IPS-20b (cell line): Measurements from ENCODE around the gene FCRL5.

Source experiments
- H3K27ac ChIP-seq: one replicate; pipeline ENCODE4 v1.5.1; 2013; ENCODE audit warnings: low read length
- H3K27me3 ChIP-seq: 2 replicates; pipeline ENCODE4 v1.6.1; 2013; ENCODE audit warnings: mild to moderate bottlenecking, low read length, inconsistent platforms; ENCODE audit not compliant: insufficient read depth
- H3K36me3 ChIP-seq: 2 replicates; pipeline ENCODE4 v1.6.1; 2013; ENCODE audit warnings: low read depth, mild to moderate bottlenecking, inconsistent platforms, low read length, moderate library complexity; ENCODE audit not compliant: insufficient read depth
- H3K4me1 ChIP-seq: 2 replicates; pipeline ENCODE4 v1.6.1; 2013; ENCODE audit warnings: mild to moderate bottlenecking, control low read depth, inconsistent platforms, low read length, moderate library complexity; ENCODE audit not compliant: insufficient read depth
- H3K4me3 ChIP-seq: 2 replicates; pipeline ENCODE4 v1.5.1; 2013; ENCODE audit warnings: mild to moderate bottlenecking, low read length, inconsistent platforms
- H3K9ac ChIP-seq: 2 replicates; pipeline ENCODE4 v1.6.1; 2013; ENCODE audit warnings: low read depth, mild to moderate bottlenecking, inconsistent platforms, low read length, moderate library complexity
- H3K9me3 ChIP-seq: 2 replicates; pipeline ENCODE4 v1.6.1; 2013; ENCODE audit warnings: mild to moderate bottlenecking, low read depth, low read length, inconsistent platforms; ENCODE audit not compliant: insufficient read depth

The FCRL5 gene

GRCh38 chr1:157521056-157521455 is 31.3 kb downstream of the FCRL5 start:
- Histone ChIP-seq H3K9ac (no peak overlapping the region), H3K27me3 (no peaks in the 10 kb centered on the region), H3K9me3 (no peaks in the 10 kb centered on the region)

DNA sequence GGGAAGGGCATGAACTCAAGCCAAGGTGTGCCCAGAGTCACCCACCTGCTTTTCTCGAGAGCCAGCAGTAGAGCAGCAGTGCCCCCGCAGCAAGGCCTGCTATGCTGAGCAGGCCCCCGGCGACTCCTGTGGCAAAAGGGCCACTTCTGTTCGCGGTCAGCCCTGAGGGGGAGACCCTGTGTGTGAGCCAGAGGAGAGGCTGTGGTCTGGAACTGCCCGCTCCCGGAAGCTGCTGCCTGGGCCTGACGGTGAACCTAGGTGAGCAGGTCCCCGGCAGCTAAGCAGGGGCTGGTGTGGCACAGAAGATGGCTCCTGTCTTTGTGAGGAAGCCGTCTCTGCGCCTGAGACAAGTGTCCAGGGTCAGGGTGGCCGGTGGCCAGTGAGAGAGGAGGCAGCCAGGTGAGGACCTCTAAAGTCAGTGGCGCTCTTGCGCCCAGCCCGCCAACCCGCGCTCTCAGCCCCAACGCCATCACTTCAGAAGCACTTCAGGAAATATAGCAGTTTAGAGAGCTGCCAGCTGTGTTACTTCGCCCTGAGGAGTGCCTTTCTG is 31.9 kb downstream of the FCRL5 start:
- Histone ChIP-seq H3K27ac (no peak overlapping the region), H3K9me3 (no peaks in the 10 kb centered on the region), H3K4me1 (no peaks in the 10 kb centered on the region), H3K4me3 (no peak overlapping the region), H3K27me3 (no peaks in the 10 kb centered on the region), H3K36me3 (no peaks in the 10 kb centered on the region), H3K9ac (no peak overlapping the region)

More at GRCh38 chr1:157521056-157521455, 31.3 kb downstream of the FCRL5 start:
- Histone ChIP-seq H3K4me3 (no peak overlapping the region), H3K36me3 (no peaks in the 10 kb centered on the region), H3K4me1 (no peaks in the 10 kb centered on the region), H3K27ac (no peak overlapping the region)

DNA sequence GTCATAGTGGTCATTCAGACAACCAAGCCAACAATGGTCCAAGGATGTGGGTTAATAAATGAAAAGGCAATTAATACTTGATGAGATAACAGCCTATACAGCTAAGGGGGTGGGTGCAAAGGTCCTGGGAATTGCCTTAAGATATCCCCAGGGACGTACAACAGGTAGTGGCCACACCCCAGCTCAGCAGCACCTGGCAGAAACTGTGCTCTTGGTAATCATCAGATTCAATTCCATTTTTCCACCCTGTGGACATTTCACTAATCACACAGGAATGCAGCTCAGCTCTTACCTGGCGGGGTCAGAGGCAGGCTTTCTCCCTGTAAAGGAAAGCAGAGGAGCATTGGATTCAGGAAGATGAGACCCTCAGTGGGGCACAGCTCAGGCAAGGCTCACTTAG is 32.9 kb downstream of the FCRL5 start:
- no peak overlapping the region for H3K27ac ChIP-seq
- no peak overlapping the region for H3K4me3 ChIP-seq
- no peaks in the 10 kb centered on the region for H3K9me3 ChIP-seq
- no peaks in the 10 kb centered on the region for H3K27me3 ChIP-seq
- no peaks in the 10 kb centered on the region for H3K4me1 ChIP-seq
- no peak overlapping the region for H3K9ac ChIP-seq
- H3K36me3 ChIP-seq = no peaks in the 10 kb centered on the region

GRCh38 chr1:157517016-157517415 is 35.3 kb downstream of the FCRL5 start:
- Histone ChIP-seq H3K27ac (no peak overlapping the region), H3K9me3 (no peaks in the 10 kb centered on the region), H3K9ac (no peak overlapping the region), H3K4me1 (no peaks in the 10 kb centered on the region), H3K27me3 (no peaks in the 10 kb centered on the region), H3K36me3 (no peaks in the 10 kb centered on the region), H3K4me3 (no peak overlapping the region)

- no peak overlapping the region for H3K4me3 ChIP-seq
- H3K9me3 ChIP-seq = no peaks in the 10 kb centered on the region
- no peaks in the 10 kb centered on the region for H3K4me1 ChIP-seq
- no peaks in the 10 kb centered on the region for H3K36me3 ChIP-seq
- H3K27ac ChIP-seq = no peak overlapping the region
- H3K9ac ChIP-seq = no peak overlapping the region
- H3K27me3 ChIP-seq = no peaks in the 10 kb centered on the region
Observed at GRCh38 chr1:157515709-157516108, 36.6 kb downstream of the FCRL5 start.

DNA sequence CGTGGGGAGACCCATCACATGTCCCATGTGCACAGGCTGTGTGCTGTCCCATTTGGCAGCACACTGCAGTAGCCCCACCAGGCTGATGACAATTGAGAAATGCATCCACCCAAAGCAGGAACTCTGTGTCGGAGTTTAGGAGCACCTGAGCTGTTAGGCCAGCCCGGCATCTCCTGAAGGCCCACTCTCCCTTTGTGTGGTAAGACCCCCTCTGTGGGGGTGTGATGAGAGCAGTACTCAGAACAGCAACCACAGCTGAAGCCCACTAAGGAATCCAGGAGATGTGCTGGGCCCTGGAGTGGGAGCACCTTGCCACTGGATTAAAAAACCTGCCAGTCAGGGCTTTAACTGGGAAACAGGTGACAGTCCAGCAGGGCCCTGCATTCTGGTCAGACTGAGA is 37.2 kb downstream of the FCRL5 start:
- H3K36me3 ChIP-seq = no peaks in the 10 kb centered on the region
- no peak overlapping the region for H3K27ac ChIP-seq
- no peak overlapping the region for H3K9ac ChIP-seq
- H3K27me3 ChIP-seq = no peaks in the 10 kb centered on the region
- H3K9me3 ChIP-seq = no peaks in the 10 kb centered on the region
- no peaks in the 10 kb centered on the region for H3K4me1 ChIP-seq
- no peak overlapping the region for H3K4me3 ChIP-seq

- Histone ChIP-seq H3K4me3 (no peak overlapping the region), H3K27ac (no peak overlapping the region), H3K4me1 (no peaks in the 10 kb centered on the region), H3K9ac (no peak overlapping the region), H3K36me3 (no peaks in the 10 kb centered on the region), H3K27me3 (no peaks in the 10 kb centered on the region), H3K9me3 (no peaks in the 10 kb centered on the region)
Observed at GRCh38 chr1:157512036-157512969, 40.0 kb downstream of the FCRL5 start.

DNA sequence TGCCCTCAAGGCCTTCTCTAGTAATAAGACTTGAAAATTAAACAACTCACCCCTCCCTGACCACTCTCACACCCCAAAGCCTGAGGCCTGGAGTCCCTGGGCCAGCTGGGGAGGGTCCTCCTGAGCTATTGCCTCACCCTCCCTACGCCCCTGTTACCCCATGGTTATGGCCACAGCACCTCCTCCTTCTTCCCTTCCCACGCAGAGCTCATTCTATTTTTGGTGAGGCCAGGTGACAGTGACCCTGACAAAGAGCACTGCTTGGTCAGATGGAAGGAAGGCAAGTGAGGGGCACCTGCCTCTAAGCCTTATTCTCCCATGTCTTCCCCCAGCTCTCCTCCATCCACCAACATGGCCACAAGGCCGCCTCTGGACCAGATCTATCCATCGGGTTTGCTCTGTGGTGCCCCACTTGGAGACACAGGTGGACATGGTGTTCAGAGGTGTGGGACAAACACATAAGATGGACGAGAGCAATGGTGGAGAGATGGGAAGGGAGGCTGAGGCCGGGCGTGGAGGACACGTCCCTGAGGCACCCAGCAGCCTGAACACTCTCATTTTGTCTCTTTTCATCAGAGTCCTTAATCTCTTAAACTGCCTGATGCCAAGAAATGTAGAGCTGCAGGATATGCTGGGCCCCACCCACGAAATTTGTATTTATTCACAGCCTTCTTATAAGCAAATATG is 42.6 kb downstream of the FCRL5 start:
- Histone ChIP-seq H3K9ac (no peak overlapping the region), H3K4me1 (no peaks in the 10 kb centered on the region), H3K4me3 (no peak overlapping the region), H3K36me3 (no peaks in the 10 kb centered on the region), H3K27ac (no peak overlapping the region), H3K9me3 (no peaks in the 10 kb centered on the region), H3K27me3 (no peaks in the 10 kb centered on the region)

DNA sequence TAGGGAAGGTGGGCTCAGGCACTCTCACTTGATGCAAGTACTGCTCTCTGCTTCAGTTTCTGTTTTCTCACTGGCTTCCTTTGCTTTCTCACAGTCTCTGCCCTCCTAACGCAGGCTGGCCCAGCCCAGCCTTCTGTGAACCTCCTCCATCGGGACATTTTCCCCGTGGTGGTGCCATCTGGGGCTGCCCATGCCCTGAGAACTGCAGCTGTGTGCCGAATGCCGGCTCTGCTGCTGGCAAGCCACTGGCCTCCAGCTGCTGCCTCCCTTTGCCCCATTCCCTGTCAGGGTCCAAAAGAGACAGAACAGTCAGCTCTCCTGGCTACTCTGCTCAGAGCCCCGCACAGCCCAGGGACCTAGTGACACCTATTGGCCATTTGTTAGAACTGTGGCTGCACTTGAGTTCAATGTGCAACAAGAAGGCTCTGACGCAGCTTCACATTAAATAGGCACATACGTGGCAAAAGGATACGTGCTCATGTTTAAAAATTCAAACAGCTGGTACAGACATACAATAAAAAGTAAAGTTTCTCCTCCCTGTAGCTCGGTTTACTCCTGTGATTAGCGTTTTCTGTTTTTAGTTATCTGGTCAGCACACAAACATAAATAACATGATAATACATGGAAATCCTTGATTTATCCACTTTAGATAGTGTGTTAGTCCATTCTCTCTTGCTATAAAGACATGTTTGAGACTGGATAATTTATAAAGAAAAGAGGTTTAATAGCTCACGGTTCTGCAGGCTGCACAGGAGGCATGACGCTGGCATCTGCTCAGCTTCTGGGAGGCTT is 46.6 kb downstream of the FCRL5 start:
- no peaks in the 10 kb centered on the region for H3K4me1 ChIP-seq
- H3K27me3 ChIP-seq = no peaks in the 10 kb centered on the region
- H3K36me3 ChIP-seq = no peaks in the 10 kb centered on the region
- no peak overlapping the region for H3K27ac ChIP-seq
- no peaks in the 10 kb centered on the region for H3K9me3 ChIP-seq
- H3K4me3 ChIP-seq = no peak overlapping the region
- H3K9ac ChIP-seq = no peak overlapping the region

GRCh38 chr1:157504646-157505045 is 47.7 kb downstream of the FCRL5 start:
- Histone ChIP-seq H3K9me3 (no peaks in the 10 kb centered on the region), H3K4me1 (no peaks in the 10 kb centered on the region)

GRCh38 chr1:157499521-157499920 is 52.8 kb downstream of the FCRL5 start:
- no peaks in the 10 kb centered on the region for H3K27me3 ChIP-seq
- no peak overlapping the region for H3K27ac ChIP-seq

More at GRCh38 chr1:157504646-157505045, 47.7 kb downstream of the FCRL5 start:
- Histone ChIP-seq H3K4me3 (no peak overlapping the region), H3K27me3 (no peaks in the 10 kb centered on the region), H3K9ac (no peak overlapping the region), H3K36me3 (no peaks in the 10 kb centered on the region), H3K27ac (no peak overlapping the region)

More at GRCh38 chr1:157499521-157499920, 52.8 kb downstream of the FCRL5 start:
- Histone ChIP-seq H3K4me1 (no peaks in the 10 kb centered on the region), H3K9ac (no peak overlapping the region), H3K9me3 (no peaks in the 10 kb centered on the region), H3K4me3 (no peak overlapping the region), H3K36me3 (no peaks in the 10 kb centered on the region)
